SW480 (cell line): Measurements from ENCODE around the gene TPRX1.
"Not testable (repeated sequence)": the region's sequence is repeated elsewhere in the genome, so short reads cannot be mapped to it uniquely, and the experiment has no call there.

Experiments used
- DNase-seq: peaks from one replicate; pipeline ENCODE4 v3.0.0-alpha.2; 2016; ENCODE audit warnings: low spot score

TPRX1 gene

DNA sequence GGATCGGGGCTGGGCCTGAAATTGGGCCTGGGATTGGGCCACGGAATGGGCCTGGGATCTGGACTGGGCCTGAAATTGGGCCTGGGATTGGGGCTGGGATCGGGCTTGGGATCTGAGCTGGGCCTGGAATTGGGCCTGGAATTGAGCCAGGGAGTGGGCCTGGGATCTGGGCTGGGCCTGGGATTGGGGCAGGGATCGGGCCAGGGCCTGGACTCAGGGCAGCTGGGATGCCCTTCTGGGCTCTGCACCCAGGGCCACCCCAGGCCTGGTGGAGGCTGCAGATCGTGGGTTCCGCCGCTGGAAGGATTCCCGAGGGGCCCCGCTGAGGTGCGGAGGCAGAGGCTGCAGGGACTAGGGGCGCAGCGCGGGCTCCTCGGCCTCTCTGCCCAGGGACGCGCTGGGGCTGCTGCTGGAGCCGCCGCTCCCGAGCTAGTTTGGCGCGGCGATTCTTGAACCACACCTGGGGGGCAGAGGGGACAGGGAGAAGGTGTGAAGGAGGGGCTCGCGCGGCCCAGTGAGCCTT, 1.8 kb downstream of the TPRX1 start:
- no peak for DNase-seq

DNA sequence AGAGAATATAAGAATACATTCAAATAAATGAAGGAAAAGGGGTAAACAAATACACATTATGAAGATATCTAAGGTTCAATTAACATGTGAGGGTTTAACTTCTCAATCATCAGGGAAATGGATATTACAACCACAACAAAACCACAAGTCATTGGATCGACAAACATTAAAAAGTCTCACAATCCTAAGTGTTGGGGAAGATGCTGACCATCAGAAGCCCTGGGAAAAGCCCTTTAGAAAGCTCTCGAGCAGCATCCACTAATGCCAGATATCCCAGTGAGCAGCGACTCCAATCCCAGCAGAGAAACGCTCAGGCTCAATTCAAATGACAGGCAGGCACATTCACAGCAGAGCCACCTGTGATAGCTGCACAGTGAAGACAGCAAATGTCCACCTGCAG, 3.1 kb downstream of the TPRX1 start:
- DNase-seq, result no peak

- no peak for DNase-seq
Measured at GRCh38 chr19:47798904-47799266, 5.5 kb downstream of the TPRX1 start.

DNA sequence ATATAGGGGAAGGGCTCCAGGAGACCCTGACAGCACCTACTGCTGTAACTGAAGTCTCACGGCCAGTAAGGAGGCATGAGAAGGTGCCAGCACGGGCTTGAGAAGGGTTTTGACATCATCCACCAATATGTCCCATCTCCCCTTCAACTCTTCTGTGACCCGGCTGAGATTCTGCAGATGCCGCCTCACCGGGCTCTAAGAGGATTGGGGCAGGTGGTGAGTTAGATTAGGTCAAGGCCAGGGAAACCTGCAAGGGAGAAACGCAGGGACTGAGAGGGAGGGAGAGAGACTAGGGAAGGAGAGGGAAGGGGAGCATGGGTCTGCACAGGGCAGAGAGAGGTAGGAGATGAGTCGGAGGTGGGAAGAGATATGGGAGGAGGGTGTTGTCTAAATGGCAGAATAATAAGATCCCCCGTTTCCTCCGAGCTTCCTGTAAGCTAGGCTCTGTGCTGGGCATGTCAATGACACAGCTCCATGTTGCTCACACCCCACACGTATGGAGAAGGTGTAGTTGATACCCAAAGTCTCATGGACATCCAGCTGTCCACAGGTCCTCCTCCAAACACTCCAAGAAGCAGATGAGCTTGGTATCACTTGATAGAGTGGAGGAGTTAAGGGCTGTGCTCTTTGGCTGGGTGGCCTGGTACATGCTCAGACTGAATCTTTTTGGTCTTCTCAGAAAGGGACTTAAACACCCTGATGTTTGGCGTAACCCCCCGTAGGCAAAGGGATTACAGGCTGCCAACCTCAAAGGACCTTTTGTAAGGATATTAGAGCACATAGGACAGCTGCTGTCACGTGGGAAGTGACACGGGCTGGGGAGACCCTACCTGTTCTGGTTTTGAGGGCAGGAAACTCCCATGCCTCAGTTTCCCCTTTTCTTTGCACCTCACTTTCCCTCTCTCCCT, 6.1 kb downstream of the TPRX1 start:
- no peak for DNase-seq

GRCh38 chr19:47796785-47797184, 7.6 kb downstream of the TPRX1 start:
- no peak for DNase-seq

DNA sequence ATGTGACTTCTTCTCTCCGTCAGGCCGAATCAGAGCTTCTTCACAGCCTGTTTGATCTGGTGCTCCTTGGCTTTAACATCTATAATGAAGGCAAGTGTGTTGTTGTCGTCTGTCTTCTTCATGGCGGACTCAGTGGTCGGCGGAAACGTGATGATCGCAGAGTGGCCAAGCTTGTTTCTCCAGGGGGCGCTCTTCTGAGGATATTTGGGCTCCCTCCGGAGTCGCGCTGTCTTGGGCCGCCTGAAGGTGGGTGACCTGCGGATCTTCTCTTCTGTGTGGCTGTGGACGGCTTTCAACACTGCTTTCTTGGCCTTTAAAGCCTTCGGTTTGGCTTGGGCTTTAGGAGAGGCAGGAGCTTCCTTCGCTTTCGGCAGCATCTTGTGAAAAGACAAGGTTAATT, 9.8 kb downstream of the TPRX1 start:
- DNase-seq, result no peak

DNA sequence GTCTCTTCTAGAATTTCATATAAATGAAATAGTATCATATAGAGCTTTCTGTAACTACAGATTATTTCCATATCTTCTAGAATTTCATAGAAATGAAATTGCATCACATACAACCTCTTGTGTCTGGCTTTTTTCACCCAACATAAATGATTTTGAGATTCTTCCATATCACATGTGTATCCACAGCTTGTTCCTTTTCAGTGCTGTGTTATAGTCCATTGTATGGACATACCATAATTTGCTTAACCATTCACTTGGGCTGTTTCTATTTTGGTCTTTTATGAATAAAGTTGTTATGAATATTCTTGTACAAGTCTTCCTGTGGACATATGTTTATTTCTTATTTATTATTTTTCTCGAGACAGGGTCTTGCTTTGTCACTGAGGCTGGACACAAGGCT, 11.7 kb downstream of the TPRX1 start:
- DNase-seq, result no peak

DNA sequence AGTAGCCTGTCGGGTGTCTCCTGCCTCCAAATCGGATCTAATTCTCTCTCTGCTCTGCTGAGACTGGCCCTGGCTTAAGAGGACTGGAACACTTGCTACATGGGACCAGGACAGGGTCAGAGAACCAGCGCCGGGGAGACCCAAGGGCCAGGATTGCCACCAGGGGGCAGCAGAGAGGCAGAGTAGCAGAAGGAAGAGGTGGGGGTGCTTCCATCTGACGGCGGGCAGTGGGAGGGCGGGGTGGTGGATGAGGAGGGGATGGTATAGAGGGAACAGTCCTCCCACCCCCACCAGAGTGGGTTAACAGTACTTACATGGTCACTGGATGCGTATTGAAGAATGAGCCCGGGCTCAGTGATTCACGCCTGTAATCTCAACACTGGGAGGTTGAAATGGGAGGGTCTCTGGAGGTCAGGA, 13.9 kb downstream of the TPRX1 start:
- peak; percentile 77 for DNase-seq

DNA sequence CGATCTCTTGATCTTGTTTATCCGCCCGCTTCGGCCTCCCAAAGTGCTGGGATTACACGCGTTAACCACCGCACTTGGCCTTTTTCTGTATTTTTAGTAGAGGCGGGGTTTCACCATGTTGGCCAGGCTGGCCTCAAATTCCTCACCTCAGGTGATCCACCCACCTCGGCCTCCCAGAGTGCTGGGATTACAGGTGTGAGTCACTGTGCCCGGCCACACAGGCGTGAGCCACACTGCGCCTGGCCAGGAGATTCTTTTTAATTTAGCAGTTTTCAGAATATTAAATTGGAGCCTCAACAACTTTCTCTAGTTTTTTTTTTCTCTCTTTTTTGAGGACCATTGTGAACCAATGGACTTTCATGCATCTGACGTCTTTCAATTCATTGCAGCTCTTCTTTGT, 14.5 kb downstream of the TPRX1 start:
- DNase-seq, result not testable (repeated sequence)

DNA sequence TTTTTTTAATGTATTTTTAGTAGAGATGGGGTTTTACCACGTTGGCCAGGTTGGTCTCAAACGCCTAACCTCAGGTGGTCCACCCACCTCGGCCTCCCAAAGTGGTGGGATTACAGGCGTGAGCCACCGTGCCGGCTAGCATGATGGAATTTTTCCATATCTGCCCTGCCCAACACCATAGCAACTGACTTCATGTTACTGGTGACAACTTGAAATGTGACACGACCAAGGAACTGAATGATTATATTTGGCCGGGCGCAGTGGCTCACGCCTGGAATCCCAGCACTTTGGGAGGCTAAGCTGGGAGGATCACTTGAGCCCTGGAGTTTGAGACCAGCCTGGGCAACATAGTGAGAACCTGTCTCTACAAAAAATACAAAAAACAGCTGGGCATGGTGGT, 17.0 kb downstream of the TPRX1 start:
- DNase-seq, result not testable (repeated sequence)

- no peak for DNase-seq
Measured at GRCh38 chr19:47786566-47786965, 17.8 kb downstream of the TPRX1 start.

DNA sequence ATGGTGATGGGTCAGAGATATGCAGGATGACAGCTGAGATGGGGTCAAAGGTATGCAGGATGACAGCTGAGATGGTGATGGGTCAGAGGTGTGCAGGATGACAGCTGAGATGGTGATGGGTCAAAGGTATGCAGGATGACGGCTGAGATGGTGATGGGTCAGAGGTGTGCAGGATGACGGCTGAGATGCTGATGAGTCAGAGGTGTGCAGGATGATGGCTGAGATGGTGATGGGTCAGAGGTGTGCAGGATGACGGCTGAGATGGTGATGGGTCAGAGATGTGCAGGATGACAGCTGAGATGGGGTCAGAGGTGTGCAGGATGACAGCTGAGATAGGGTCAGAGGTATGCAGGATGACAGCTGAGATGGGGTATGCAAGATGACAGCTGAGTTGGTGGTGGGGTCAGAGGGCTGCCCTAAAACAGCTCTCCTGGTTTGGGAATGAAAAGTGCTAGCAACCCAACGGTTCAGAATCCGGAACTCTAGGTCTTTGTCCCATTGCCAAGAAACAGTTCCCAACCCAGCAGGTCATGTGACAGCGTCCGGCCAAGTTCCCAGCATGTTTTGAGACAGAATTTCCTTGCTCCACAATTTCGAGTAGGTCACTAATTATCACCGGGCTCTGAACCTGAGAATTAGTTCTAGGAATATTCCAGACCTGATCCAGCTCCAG, 22.6 kb downstream of the TPRX1 start:
- no peak for DNase-seq

DNA sequence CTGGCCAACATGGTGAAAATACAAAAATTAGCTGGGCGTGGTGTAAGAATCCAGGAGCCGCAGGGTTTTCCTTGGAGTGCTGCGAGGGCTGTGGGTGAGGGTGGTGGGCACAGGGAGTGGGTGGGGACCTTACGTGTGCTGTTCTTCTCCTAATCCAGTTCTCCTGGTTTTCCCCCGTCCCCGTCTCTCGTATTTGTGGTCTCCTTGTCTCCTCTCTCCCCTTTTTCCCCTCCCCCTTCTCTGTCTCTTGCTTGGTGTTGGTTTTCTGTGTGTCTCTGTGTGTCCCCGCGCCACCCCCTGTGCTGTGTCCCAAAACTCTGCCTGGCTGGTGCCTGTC, 24.2 kb downstream of the TPRX1 start:
- DNase-seq, result no peak

DNA sequence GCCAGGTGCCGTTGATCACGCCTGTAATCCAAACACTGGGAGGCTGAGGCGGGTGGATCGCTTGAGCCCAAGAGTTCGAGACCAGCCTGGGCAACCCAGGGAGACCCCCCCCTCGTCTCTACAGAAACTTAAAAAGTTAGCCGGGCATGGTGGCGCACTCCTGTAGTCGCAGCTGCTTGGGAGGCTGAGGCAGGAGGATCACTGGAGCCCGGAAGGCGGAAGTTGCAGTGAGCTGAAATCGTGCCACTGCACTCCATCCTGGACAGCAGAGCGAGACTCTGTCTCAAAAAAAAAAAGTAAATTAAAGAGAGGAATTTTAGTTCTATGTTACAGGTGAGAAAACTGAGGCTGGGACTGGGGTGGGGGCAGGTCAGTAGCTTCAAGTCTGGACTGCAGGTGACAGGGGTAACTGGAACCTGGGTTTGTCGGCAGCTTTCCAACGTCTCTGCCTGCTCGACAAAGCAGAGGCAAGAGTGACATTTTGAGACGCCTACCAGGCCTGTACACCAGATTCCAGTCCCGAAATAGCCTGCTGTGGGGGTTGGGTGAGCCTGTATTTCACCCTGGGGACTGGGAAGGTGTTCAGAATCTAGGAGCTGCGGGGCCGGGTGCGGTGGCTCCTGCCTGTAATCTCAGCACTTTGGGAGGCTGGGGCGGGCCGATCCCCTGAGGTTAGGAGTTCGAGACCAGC, 24.7 kb downstream of the TPRX1 start:
- no peak for DNase-seq

- no peak for DNase-seq
Measured at GRCh38 chr19:47778954-47779351, 25.4 kb downstream of the TPRX1 start.

- DNase-seq, result peak; percentile 88
Measured at GRCh38 chr19:47778049-47778953, 26.1 kb downstream of the TPRX1 start, which contains the start of gene SELENOW. Gene SELENOW (plus strand): TSS chr19:47778703. CDS start chr19:47778786, 83 bp downstream.

GRCh38 chr19:47777245-47778048, 26.9 kb downstream of the TPRX1 start:
- DNase-seq, result not testable (repeated sequence)

- DNase-seq, result peak; percentile 69
Measured at GRCh38 chr19:47776568-47776967, 27.8 kb downstream of the TPRX1 start.

DNA sequence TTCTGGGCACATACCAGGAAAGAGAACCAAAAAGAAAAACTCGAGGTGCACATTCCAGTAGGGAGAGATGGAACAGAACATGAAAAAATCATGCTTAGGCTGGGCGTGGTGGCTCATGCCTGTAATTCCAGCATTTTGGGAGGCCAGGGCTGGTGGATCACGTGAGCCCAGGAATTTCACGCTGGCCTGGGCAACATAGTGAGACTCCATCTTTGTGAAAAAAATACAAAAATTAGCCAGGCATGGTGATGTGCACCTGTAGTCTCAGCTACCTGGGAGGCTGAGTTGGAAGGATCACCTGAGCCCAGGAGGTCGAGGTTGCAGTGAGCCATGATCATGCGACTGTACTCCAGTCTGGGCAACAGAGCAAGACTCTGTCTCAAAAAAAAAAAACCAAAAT, 33.1 kb downstream of the TPRX1 start:
- DNase-seq, result not testable (repeated sequence)

DNA sequence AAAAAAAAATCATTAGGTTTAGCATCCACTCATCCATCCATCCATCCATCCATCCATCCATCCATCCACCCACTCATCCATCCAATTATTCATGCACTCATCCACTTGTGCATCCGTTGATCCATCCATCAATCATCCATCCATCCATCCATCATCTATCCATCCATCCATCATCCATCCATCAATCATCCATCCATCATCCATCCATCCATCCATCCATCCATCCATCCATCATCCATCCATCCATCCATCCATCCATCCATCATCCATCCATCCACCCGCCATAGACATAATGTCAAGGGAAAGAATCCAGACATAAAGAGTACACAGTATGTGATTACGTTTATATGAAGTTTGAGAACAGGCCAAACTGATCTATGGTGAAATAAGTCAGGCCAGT, 34.8 kb downstream of the TPRX1 start:
- DNase-seq, result no peak

- no peak for DNase-seq
Measured at GRCh38 chr19:47768604-47769003, 35.7 kb downstream of the TPRX1 start.
